Measurements from ENCODE around the gene CNDP2.

CNDP2 gene

GRCh38 chr18:74501386-74501785 is 5.2 kb downstream of the CNDP2 start:
- no peak for DNase-seq

- no peak for DNase-seq
Observed at GRCh38 chr18:74503137-74503536, 7.0 kb downstream of the CNDP2 start.

- DNase-seq = no peak
Observed at GRCh38 chr18:74505776-74506175, 9.6 kb downstream of the CNDP2 start.

GRCh38 chr18:74506448-74507084 is 10.4 kb downstream of the CNDP2 start:
- DNase-seq = no peak

GRCh38 chr18:74507097-74507881 is 11.1 kb downstream of the CNDP2 start:
- no peak for DNase-seq

GRCh38 chr18:74507927-74508326 is 11.8 kb downstream of the CNDP2 start:
- no peak for DNase-seq

- DNase-seq = no peak
Observed at GRCh38 chr18:74508366-74508765, 12.2 kb downstream of the CNDP2 start.

GRCh38 chr18:74508821-74509225 is 12.7 kb downstream of the CNDP2 start:
- DNase-seq = no peak

GRCh38 chr18:74509856-74510769 is 13.9 kb downstream of the CNDP2 start:
- DNase-seq = no peak

- no peak for DNase-seq
Observed at GRCh38 chr18:74510770-74511095, 14.6 kb downstream of the CNDP2 start.

GRCh38 chr18:74511823-74512222 is 15.7 kb downstream of the CNDP2 start:
- DNase-seq = no peak

GRCh38 chr18:74512321-74513053 is 16.3 kb downstream of the CNDP2 start:
- DNase-seq = no peak

- no peak for DNase-seq
Observed at GRCh38 chr18:74513149-74513882, 17.2 kb downstream of the CNDP2 start.

GRCh38 chr18:74513883-74514205 is 17.7 kb downstream of the CNDP2 start:
- DNase-seq = no peak

GRCh38 chr18:74514860-74515495 is 18.8 kb downstream of the CNDP2 start:
- no peak for DNase-seq

- DNase-seq = no peak
Observed at GRCh38 chr18:74515620-74516231, 19.6 kb downstream of the CNDP2 start.

- DNase-seq = no peak
Observed at GRCh38 chr18:74516271-74517235, 20.4 kb downstream of the CNDP2 start.

GRCh38 chr18:74517236-74517630 is 21.1 kb downstream of the CNDP2 start:
- DNase-seq = no peak

- DNase-seq = no peak
Observed at GRCh38 chr18:74518456-74519295, 22.5 kb downstream of the CNDP2 start.
